ENCODE measurements around the gene CYTH4. TPM values are rescaled to one million over a fixed set of nuclear protein-coding genes. Genes with fewer than 3 reads are reported as not detected.

Gene CYTH4
- total RNA-seq, 4 donors from 2014 or later: 3.3 to 15.1 (median 4.2) TPM

DNA sequence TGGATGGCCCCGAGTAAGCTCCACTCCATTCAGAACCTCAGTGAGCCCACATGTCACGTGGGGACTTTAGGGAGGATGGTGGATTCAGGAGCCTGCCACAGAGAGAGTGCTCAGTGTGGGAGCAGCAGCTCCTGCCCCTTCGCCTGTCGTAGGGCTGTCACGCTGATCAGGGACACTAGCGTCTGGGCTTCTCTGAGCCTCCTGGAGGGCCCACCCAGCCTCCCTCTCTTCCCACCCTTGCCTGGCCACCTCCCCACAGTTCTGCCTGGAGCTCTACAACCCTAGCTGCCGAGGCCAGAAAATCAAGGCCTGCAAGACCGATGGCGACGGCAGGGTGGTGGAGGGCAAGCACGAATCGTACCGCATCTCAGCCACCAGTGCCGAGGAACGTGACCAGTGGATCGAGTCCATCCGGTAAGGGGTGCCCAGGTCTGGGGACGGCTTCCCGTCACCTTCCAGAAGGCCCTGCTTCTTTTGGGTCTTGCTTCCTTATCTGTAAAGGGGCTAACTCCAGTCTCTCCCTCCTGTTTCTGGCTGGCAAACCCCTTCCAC, 29.5 kb downstream of the CYTH4 start:
- intact Hi-C loops (cut with DNase I): loop anchor here (10.0 kb wide), 1 partner anchor 283 kb away; no protein-coding TSS in a partner anchor
- no peak for DNase-seq
- Histone ChIP-seq H3K27ac (no peak overlapping the region), H3K4me1 (peaks cover 4 to 14% of the 10 kb centered on the region in 2 donors), H3K36me3 (no peaks in the 10 kb centered on the region), H3K9me3 (no peaks in the 10 kb centered on the region), H3K27me3 (no peaks in the 10 kb centered on the region), H3K4me3 (replicated peaks in 1 of 3) (no peak overlapping the region)
- WGBS, 2 donors: 92 to 93% methylated on average over 13 to 19 of the region's 19 CpGs
- no peak for TF ChIP-seq POLR2A (IDR thresholded peaks at IDR 0.05)
- TF ChIP-seq, protein P1, sequence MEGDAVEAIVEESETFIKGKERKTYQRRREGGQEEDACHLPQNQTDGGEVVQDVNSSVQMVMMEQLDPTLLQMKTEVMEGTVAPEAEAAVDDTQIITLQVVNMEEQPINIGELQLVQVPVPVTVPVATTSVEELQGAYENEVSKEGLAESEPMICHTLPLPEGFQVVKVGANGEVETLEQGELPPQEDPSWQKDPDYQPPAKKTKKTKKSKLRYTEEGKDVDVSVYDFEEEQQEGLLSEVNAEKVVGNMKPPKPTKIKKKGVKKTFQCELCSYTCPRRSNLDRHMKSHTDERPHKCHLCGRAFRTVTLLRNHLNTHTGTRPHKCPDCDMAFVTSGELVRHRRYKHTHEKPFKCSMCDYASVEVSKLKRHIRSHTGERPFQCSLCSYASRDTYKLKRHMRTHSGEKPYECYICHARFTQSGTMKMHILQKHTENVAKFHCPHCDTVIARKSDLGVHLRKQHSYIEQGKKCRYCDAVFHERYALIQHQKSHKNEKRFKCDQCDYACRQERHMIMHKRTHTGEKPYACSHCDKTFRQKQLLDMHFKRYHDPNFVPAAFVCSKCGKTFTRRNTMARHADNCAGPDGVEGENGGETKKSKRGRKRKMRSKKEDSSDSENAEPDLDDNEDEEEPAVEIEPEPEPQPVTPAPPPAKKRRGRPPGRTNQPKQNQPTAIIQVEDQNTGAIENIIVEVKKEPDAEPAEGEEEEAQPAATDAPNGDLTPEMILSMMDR (IDR thresholded peaks at IDR 0.05): no peak

DNA sequence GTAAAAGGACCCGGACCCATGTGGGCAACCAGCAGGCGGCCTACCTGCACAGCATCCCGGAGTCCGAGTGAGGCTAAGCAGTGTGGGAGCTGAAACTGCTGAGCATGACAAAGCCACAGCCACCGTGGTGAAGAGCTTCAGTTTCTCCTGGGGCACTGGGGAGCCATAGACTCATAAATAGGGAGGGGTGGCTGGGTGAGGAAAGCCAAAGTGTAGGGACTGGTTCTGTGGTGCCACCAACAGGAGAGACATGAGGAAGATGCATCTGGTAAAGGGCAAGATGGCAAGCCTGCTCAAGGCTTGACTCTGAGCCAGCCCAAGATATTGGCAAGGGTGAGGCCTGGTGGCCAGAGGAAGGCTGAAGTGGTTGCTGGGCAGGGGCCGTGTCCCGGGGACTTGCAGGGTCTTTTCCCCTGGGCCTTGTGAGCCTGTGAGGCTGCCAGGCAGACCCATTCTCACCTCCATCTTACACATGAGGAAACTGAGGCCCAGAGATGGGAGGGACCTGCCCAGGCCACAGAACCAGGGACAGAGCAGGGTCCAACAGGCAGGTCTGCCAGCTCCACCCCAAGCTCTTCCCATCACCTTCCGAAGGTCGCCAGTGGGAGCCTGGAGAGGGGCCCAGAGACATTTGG, 30.4 kb downstream of the CYTH4 start:
- Histone ChIP-seq H3K4me3 (replicated peaks in 1 of 3) (no peak overlapping the region), H3K27ac (no peak overlapping the region), H3K27me3 (no peaks in the 10 kb centered on the region), H3K4me1 (peaks cover 4 to 13% of the 10 kb centered on the region in 2 donors), H3K9me3 (no peaks in the 10 kb centered on the region), H3K36me3 (no peaks in the 10 kb centered on the region)
- DNase-seq: no peak
- intact Hi-C loops (cut with DNase I): loop anchor here (10.0 kb wide), 1 partner anchor 282 kb away; no protein-coding TSS in a partner anchor
- no peak for TF ChIP-seq POLR2A (IDR thresholded peaks at IDR 0.05)
- TF ChIP-seq, protein P1 (IDR thresholded peaks at IDR 0.05): no peak
- 77 to 82% methylated on average over 7 to 9 of the region's 9 CpGs for WGBS, 2 donors

DNA sequence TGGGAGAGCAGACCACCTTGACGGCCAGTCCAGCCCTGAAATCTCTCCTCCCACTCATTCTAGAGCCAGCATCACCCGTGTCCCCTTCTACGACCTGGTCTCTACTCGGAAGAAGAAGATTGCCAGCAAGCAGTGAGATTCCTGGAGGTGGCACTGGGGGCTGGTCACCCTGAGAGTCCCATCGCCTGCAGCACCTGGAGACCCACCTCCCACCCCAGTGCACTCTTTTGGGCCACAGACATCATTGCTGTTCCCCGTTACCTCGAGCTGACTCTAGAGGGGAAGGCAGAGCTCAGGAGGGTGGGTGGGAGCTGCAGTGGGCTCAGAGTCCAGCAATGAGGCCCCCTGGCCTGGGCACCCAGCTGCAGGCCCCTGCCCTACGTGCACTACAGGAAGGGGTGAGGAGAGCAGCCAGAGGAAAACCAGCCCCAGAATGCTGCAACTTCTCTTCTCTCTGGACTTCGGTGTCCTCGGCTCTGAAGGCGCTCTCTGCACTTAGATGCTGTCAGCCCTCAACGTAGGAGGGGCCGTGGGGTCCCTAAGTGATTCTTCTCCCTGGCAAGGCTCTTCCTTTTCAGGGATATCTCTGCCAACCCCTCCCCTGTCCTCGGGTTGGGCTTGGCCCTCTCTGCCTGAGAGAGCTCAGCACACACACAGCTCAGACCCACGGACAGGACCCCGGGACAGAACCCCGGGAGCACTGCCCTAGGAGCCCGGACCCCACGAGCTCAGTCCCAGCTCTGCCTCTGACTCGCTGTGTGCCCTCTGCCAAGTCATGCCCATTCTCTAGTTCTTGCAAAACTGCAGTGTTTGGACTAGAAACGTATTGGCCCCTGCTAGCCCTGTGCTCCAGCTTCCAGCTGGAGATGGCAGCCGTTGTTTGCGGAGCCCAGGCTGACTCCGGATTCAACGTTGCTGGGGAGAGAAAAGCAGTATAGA, 31.3 kb downstream of the CYTH4 start:
- no peaks in the 10 kb centered on the region for H3K36me3 ChIP-seq
- 67 to 68% methylated on average over 24 of the region's 25 CpGs for WGBS, 2 donors
- no peaks in the 10 kb centered on the region for H3K9me3 ChIP-seq
- DNase-seq: no peak
- H3K27ac ChIP-seq: no peak overlapping the region
- intact Hi-C loops (cut with DNase I): loop anchor here (10.0 kb wide), 1 partner anchor 281 kb away; no protein-coding TSS in a partner anchor
- no peak overlapping the region for H3K4me3 ChIP-seq (replicated peaks in 1 of 3)
- no peak for TF ChIP-seq POLR2A (IDR thresholded peaks at IDR 0.05)
- TF ChIP-seq, protein P1 (IDR thresholded peaks at IDR 0.05): no peak
- H3K4me1 ChIP-seq: peaks cover 0 to 3% of the 10 kb centered on the region in 2 donors
- no peaks in the 10 kb centered on the region for H3K27me3 ChIP-seq

DNA sequence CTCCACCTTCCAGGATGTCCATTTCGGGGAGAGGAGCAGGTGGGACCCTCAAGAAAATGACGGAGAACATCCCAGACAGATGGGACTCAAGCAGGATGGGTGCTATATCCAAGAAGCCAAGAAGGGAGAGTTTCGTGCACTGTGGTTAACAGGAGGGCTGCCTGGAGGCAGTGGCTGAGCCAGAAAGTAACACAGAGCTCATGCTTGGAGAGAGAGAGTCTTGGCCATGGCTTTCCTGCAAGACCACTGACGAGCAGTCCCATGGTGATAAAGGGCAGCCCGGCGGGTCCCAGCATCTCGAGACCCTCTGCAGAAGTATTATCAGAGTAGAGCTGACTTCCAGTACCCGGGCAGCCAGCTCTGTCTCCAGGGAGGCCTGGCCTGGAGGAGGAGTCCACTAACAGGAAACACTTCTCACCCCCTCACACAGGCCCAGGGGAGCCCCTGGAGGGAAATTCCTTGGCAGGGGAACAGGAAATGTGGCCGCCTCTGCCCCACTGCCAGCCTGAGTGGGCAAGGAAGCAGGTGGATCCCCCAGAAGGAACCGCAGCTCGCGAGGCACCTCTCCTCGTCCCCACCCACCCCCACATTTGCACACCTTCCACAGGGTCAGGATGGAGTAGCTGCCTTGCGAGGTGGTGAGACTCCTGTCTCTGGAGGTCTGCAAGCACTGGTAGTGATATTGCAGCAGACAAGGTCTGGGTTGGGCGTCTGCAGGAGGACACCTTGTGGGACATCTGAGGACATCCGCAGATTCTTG, 32.2 kb downstream of the CYTH4 start:
- no peaks in the 10 kb centered on the region for H3K36me3 ChIP-seq

More for the DNA sequence above, 32.2 kb downstream of the CYTH4 start:
- H3K4me1 ChIP-seq: no peaks in the 10 kb centered on the region
- no peak overlapping the region for H3K4me3 ChIP-seq (replicated peaks in 1 of 3)
- intact Hi-C loops (cut with DNase I): loop anchor here (5.0 to 10.0 kb wide), 2 partner anchors 143 to 280 kb away; no protein-coding TSS in a partner anchor
- no peaks in the 10 kb centered on the region for H3K9me3 ChIP-seq
- H3K27me3 ChIP-seq: no peaks in the 10 kb centered on the region
- DNase-seq: no peak
- 61 to 72% methylated on average over 6 to 16 of the region's 16 CpGs for WGBS, 2 donors
- no peak for TF ChIP-seq POLR2A (IDR thresholded peaks at IDR 0.05)
- TF ChIP-seq, protein P1 (IDR thresholded peaks at IDR 0.05): no peak
- H3K27ac ChIP-seq: no peak overlapping the region
